K562 (cell line): ENCODE results near the gene SLC1A5. TPM values are rescaled to one million over a fixed set of nuclear protein-coding genes. Genes with fewer than 3 reads are reported as not detected.

ENCODE experiments used
- ATAC-seq: fragments of 200-7000 bp; cut with Tn5 transposase; 3 replicates; pipeline ENCODE4 v1.9.1; 2020; ENCODE audit warnings: moderate library complexity
- BruUV-seq: library from RNA; stranded (reverse); fragments of 400-500 nt; replicated peaks from 2 replicates; lab custom pipeline; 2021; lab: Mats Ljungman, UMichigan
- CTCF ChIA-PET: fragments of 300-600 bp; formaldehyde crosslinking; extraction: SDS; loops from one replicate; lab custom pipeline; 2021; ENCODE audit warnings: low intra/inter-chr PET ratio; lab: Yijun Ruan, JAX
- POLR2A ChIA-PET: fragments of 300-600, 350-650 bp; sonication (Branson Sonifier 250); formaldehyde crosslinking; extraction: SDS; loops from one replicate; lab custom pipeline; 2021; ENCODE audit warnings: antibody characterized with exemption, inconsistent platforms; lab: Yijun Ruan, JAX
- DNase-seq, 4 experiments: peaks; one replicate each; pipeline versions ENCODE4 v3.0.0 to v3.0.0-alpha.2; 2011 to 2018; ENCODE audit warnings: low spot score in 3 of 4, mixed read lengths in 3 of 4; ENCODE audit errors: extremely low read depth in 1 of 4
- FAIRE-seq: peaks from 2 replicates; lab custom pipeline; 2011; peaks lifted over from hg19 to GRCh38; lab: Jason Lieb, UNC
- H2AFZ ChIP-seq: 2 replicates; pipeline ENCODE4 v1.6.0; 2011; ENCODE audit warnings: low read depth, low read length, control low read depth, inconsistent platforms
- H3K27ac ChIP-seq: fragments of 200-600 bp; 3 replicates; pipeline ENCODE4 v1.8.0; 2011; ENCODE audit warnings: low read depth, mild to moderate bottlenecking, control low read depth, inconsistent platforms, low read length, moderate library complexity, mixed read lengths; ENCODE audit errors: extremely low read depth
- H3K27me3 ChIP-seq, 2 experiments: fragments of 300-600 bp in 1 of 2; 2 replicates in 1 of 2; 3 replicates in 1 of 2; pipeline versions ENCODE4 v1.6.0 to v1.8.0; 2011; ENCODE audit warnings: inconsistent platforms in 2 of 2, low read length in 2 of 2, mild to moderate bottlenecking in 1 of 2, mixed read lengths in 1 of 2, moderate library complexity in 1 of 2; ENCODE audit not compliant: control insufficient read depth in 2 of 2, insufficient read depth in 2 of 2
- H3K36me3 ChIP-seq: fragments of 300-600 bp; 3 replicates; pipeline ENCODE4 v1.8.0; 2011; ENCODE audit warnings: mild to moderate bottlenecking, low read length, inconsistent platforms; ENCODE audit not compliant: control insufficient read depth, insufficient read depth
- H3K4me1 ChIP-seq, 2 experiments: fragments of 200-600 bp in 1 of 2; replicated peaks in 1 of 2; 2 replicates in 1 of 2; 3 replicates in 1 of 2; pipeline versions ENCODE4 v1.5.1 to v1.8.0; 2011; ENCODE audit warnings: inconsistent platforms in 2 of 2, low read length in 2 of 2, mild to moderate bottlenecking in 1 of 2, mixed read lengths in 1 of 2, moderate library complexity in 1 of 2; ENCODE audit not compliant: control insufficient read depth in 2 of 2, insufficient read depth in 2 of 2
- H3K4me2 ChIP-seq: 2 replicates; pipeline ENCODE4 v1.6.1; 2011; ENCODE audit warnings: low read length, control low read depth, inconsistent platforms, mixed read lengths; ENCODE audit not compliant: insufficient read depth
- H3K4me3 ChIP-seq: fragments of 200-600 bp; sonication (generic), shearing (Covaris generic); 2 replicates; pipeline ENCODE4 v1.5.1; 2016; ENCODE audit warnings: control low read depth, inconsistent platforms
- H3K79me2 ChIP-seq: fragments of 200-600 bp; 3 replicates; pipeline ENCODE4 v1.8.0; 2011; ENCODE audit warnings: low read length, inconsistent platforms; ENCODE audit not compliant: control insufficient read depth, insufficient read depth
- H3K9ac ChIP-seq, 2 experiments: 2 replicates each; pipeline versions ENCODE4 v1.6.0 to v1.6.1; 2011; ENCODE audit warnings: low read depth in 2 of 2, low read length in 2 of 2, control low read depth in 1 of 2, inconsistent platforms in 1 of 2, mild to moderate bottlenecking in 1 of 2, mixed read lengths in 1 of 2; ENCODE audit not compliant: insufficient read depth in 1 of 2
- H3K9me1 ChIP-seq: one replicate; pipeline ENCODE4 v1.6.0; 2011; ENCODE audit warnings: inconsistent platforms, mild to moderate bottlenecking, low read length, moderate library complexity; ENCODE audit not compliant: control insufficient read depth, insufficient read depth
- H3K9me3 ChIP-seq: replicated peaks from 2 replicates; pipeline ENCODE4 v1.5.1; 2011; ENCODE audit warnings: low read depth, low read length, inconsistent platforms; ENCODE audit not compliant: control insufficient read depth, insufficient read depth
- H4K20me1 ChIP-seq: replicated peaks from 2 replicates; pipeline ENCODE4 v1.6.1; 2011; ENCODE audit warnings: low read length, inconsistent platforms, mixed read lengths; ENCODE audit not compliant: control insufficient read depth, insufficient read depth
- BACH1 ChIP-seq: fragments of 200-800 bp; sonication (Bioruptor generic); IDR thresholded peaks from 2 replicates; pipeline ENCODE4 v1.6.1; 2016; ENCODE audit warnings: missing genetic modification characterization, missing compliant biosample characterization
- CBX8 ChIP-seq: fragments of 200-600 bp; sonication (generic); IDR thresholded peaks from 2 replicates; pipeline ENCODE4 v1.6.1; 2012; ENCODE audit warnings: borderline replicate concordance, mixed run types, low read depth, mild to moderate bottlenecking, moderate library complexity, mixed read lengths, low read length, control low read depth, inconsistent platforms; ENCODE audit not compliant: poor library complexity, severe bottlenecking; ENCODE audit errors: extremely low read depth
- CSDE1 ChIP-seq, 2 experiments: fragments of 450-650 bp; IDR thresholded peaks; 2 replicates each; pipeline ENCODE4 v1.6.1; 2016; ENCODE audit warnings: mild to moderate bottlenecking in 1 of 2
- EGR1 ChIP-seq: fragments of 450-650 bp; conservative IDR thresholded peaks from 2 replicates; pipeline ENCODE4 v1.6.1; 2017; ENCODE audit warnings: mild to moderate bottlenecking
- GTF2A2 ChIP-seq: IDR thresholded peaks from 2 replicates; pipeline ENCODE4 v1.6.1; 2016; ENCODE audit warnings: mild to moderate bottlenecking, missing genetic modification characterization, missing compliant biosample characterization
- MAFK ChIP-seq: IDR thresholded peaks from 2 replicates; pipeline ENCODE4 v1.6.1; 2011; ENCODE audit warnings: low read length, improper control_type of control experiment
- PRMT5 ChIP-seq: sonication (generic); formaldehyde crosslinking; IDR thresholded peaks from 2 replicates; pipeline ENCODE4 v1.5.0; 2020; ENCODE audit warnings: missing genetic modification reagents
- RAD51 ChIP-seq: fragments of 450-650 bp; IDR thresholded peaks from 2 replicates; pipeline ENCODE4 v1.7.1; 2016; ENCODE audit warnings: low read depth, mild to moderate bottlenecking, borderline replicate concordance
- SP1 ChIP-seq: sonication (generic); formaldehyde crosslinking; IDR thresholded peaks from 2 replicates; pipeline ENCODE4 v1.8.1; 2022; ENCODE audit warnings: mild to moderate bottlenecking, missing genetic modification reagents
- ZBED1 ChIP-seq: IDR thresholded peaks from 2 replicates; pipeline ENCODE4 v1.6.1; 2014
- ZC3H4 ChIP-seq: sonication (generic); formaldehyde crosslinking; IDR thresholded peaks from 2 replicates; pipeline ENCODE4 v1.9.0; 2021; ENCODE audit warnings: missing genetic modification reagents, borderline replicate concordance
- ZNF511 ChIP-seq: sonication (generic); formaldehyde crosslinking; IDR thresholded peaks from 2 replicates; pipeline ENCODE4 v1.8.0; 2022; ENCODE audit warnings: mild to moderate bottlenecking, missing genetic modification reagents
- ZNF655 ChIP-seq: fragments of 250-450 bp; sonication (Bioruptor Pico); IDR thresholded peaks from 2 replicates; pipeline ENCODE4 v1.5.0; 2021
- WGBS: fragments of 100-300 bp; shearing (Covaris generic); methylation state at CpG from one replicate; pipeline ENCODE4 v1.1.6; 2016; ENCODE audit warnings: low coverage, mixed read lengths; ENCODE audit not compliant: insufficient coverage; ENCODE audit errors: missing lambda C conversion rate; 5-methylcytosine and 5-hydroxymethylcytosine counted together
- in situ Hi-C: fragments of 300-500 bp; cut with MboI; formaldehyde crosslinking; loops from 4 replicates; pipeline ENCODE4 v1.15.0; 2018; ENCODE audit warnings: inconsistent platforms, mixed read lengths
- intact Hi-C: fragments of 100-400 bp; cut with micrococcal nuclease; formaldehyde crosslinking; loops from 2 replicates; pipeline ENCODE4 v1.14.2; 2022
- polyA plus RNA-seq, 8 experiments: library from polyadenylated mRNA; depleted of rRNA in 4 of 8; stranded (reverse) in 5 of 8; unstranded in 3 of 8; fragments of >200 nt; fragmentation: Nextera tagmentation in 2 of 8; fragmentation: Illumina TruSeq in 1 of 8; extraction: Ambion mirVana in 2 of 8; extraction: Trizol in 1 of 8; gene quantifications; 2 replicates each; pipeline versions ENCODE4 v1.2.1 to v1.2.3, GENCODE V29; 2011 to 2014; ENCODE audit warnings: inconsistent platforms in 1 of 8, missing spikeins in 1 of 8
- total RNA-seq, 7 experiments: library from RNA; depleted of rRNA in 6 of 7; stranded (reverse); fragments of >200 nt in 6 of 7; fragmentation: Illumina TruSeq in 2 of 7; extraction: Trizol in 2 of 7; gene quantifications; 2 replicates each; pipeline versions ENCODE4 v1.2.1 to v1.2.3, GENCODE V29; 2011 to 2021; ENCODE audit warnings: low replicate concordance in 1 of 7
- TF ChIP-seq, protein P1 (sequence below): sonication (generic); formaldehyde crosslinking; IDR thresholded peaks from 2 replicates; pipeline ENCODE4 v1.4.0; 2020; ENCODE audit warnings: mild to moderate bottlenecking, missing genetic modification reagents

The SLC1A5 gene
- total and polyA plus RNA-seq, 9 of the 15 experiments (the other 6 are each of a cell fraction or from before 2014, with no cell fraction given): 31.2 to 417 (median 134) TPM

DNA sequence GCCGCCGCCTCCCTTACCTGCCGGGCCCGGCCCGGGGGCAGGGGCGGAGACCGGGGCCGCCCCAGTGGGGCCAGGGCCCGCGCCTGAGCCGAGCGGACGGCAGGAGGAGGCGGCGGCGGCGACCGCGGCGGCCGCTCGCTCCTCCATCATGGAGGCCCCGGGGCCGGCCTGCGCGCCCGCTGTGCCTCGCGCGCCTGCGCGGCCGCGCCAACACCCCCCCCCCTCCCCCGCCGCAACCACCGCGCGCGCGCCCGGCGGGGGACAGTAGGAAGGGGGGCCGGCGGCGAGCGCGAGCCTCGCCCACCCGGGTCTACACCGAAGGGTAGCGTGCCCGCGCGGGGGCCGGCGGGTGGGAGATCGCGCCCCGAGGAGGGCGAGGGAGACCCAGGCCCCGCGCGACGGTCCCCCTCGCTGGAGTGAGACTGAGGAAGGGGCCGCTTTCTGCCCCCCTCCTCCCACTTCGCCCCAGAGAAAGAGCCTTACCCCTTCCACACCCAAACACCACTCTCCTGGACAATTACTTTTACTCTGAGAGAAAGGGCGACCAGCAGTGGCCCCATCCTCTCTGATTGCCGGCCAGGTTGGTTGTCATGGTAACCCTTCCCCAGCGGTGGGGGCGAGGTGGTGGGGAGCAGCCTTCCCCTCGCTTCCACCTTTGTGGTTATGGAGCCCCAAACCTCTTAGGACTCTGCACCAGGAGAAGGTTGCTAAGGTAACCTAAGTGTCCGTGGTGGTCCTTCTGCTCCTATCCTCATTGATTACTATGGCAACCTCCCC, 41.9 kb downstream of the SLC1A5 start, which contains the start of gene STRN4:
Gene STRN4, minus strand, starts transcription at position 170 of the 777 bp plus-strand sequence. Its CDS starts 20 bp downstream, at position 150.
- CTCF ChIA-PET: interaction anchor here (0.8 kb wide), 1 partner anchor 218 kb away, joined by 3 read pairs; no protein-coding TSS in a partner anchor
- H3K9ac ChIP-seq: peak within 1 kb of the TSS; percentile 91 to 99
- TF ChIP-seq, protein P1, sequence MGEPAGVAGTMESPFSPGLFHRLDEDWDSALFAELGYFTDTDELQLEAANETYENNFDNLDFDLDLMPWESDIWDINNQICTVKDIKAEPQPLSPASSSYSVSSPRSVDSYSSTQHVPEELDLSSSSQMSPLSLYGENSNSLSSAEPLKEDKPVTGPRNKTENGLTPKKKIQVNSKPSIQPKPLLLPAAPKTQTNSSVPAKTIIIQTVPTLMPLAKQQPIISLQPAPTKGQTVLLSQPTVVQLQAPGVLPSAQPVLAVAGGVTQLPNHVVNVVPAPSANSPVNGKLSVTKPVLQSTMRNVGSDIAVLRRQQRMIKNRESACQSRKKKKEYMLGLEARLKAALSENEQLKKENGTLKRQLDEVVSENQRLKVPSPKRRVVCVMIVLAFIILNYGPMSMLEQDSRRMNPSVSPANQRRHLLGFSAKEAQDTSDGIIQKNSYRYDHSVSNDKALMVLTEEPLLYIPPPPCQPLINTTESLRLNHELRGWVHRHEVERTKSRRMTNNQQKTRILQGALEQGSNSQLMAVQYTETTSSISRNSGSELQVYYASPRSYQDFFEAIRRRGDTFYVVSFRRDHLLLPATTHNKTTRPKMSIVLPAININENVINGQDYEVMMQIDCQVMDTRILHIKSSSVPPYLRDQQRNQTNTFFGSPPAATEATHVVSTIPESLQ (CRISPR knock-in tag): no peak
- TF ChIP-seq ZBED1: no peak
- TF ChIP-seq CBX8: no peak
- TF ChIP-seq ZNF655 (CRISPR knock-in tag): no peak
- no peak for TF ChIP-seq BACH1 (tag)
- no peak for TF ChIP-seq SP1 (CRISPR knock-in tag)
- TF ChIP-seq GTF2A2 (tag): no peak
- TF ChIP-seq RAD51: no peak
- TF ChIP-seq CSDE1 (IDR thresholded peaks at IDR 0.05): peak in 1 of 2 experiments; percentile 90; a peak in 2 of 4 replicates
- TF ChIP-seq EGR1: no peak
- 0 out of 2 replicates have a peak, but pooled peaks have one; percentile 25 for TF ChIP-seq ZNF511
- TF ChIP-seq PRMT5: no peak
- no peak for TF ChIP-seq MAFK
- TF ChIP-seq ZC3H4 (CRISPR knock-in tag): no peak

More for the DNA sequence above, 41.9 kb downstream of the SLC1A5 start, which contains the start of gene STRN4:
- no peak for FAIRE-seq
- peak within 1 kb of the TSS; percentile 94 for H3K4me2 ChIP-seq
- POLR2A ChIA-PET: interaction anchor here (0.6 kb wide), 1 partner anchor 114 kb away, joined by 4 read pairs; no protein-coding TSS in a partner anchor
- no TSS peak for BruUV-seq
- 6% methylated on average over 14 of the region's 74 CpGs for WGBS
- H3K4me3 ChIP-seq: peak within 1 kb of the TSS; percentile 98
- intact Hi-C loops (loop anchor here (2.0 kb wide), 1 partner anchor 42 kb away; no protein-coding TSS in a partner anchor), in situ Hi-C loops (no loop called here)
- peak within 1 kb of the TSS; percentile 88 for H3K27ac ChIP-seq
- H3K9me1 ChIP-seq: peaks cover 2% of the 10 kb centered on the region
- peaks cover 18 to 34% of the 10 kb centered on the region in 2 experiments; a peak in 4 of 5 replicates for H3K4me1 ChIP-seq
- H3K27me3 ChIP-seq: no peaks in the 10 kb centered on the region
- H3K36me3 ChIP-seq: peaks cover 28% of the 10 kb centered on the region; the same call in 1 of the 3 replicates
- H3K79me2 ChIP-seq: peaks cover 54% of the 10 kb centered on the region
- ATAC-seq: peak; percentile 54
- peaks cover 22% of the 10 kb centered on the region for H4K20me1 ChIP-seq
- DNase-seq: peak; percentile 72 to 94 (median 92)
- H3K9me3 ChIP-seq: no peaks in the 10 kb centered on the region
- H2AFZ ChIP-seq: peak within 1 kb of the TSS; percentile 74
